ENCODE measurements around the gene RUNX3. TPM values are rescaled to one million over a fixed set of nuclear protein-coding genes. Genes with fewer than 3 reads are reported as not detected.
"Not testable (repeated sequence)": the region's sequence is repeated elsewhere in the genome, so short reads cannot be mapped to it uniquely, and the experiment has no call there.

Gene RUNX3
- total RNA-seq, 1 experiment from 2014 or later, result 3.7 TPM

GRCh38 chr1:24908591-24909259, 21.4 kb downstream of the RUNX3 start:
- ChIA-PET POLR2A (ENCODE audit: unreplicated experiment) (no interaction called here), CTCF (interaction anchor here (0.6 kb wide), 1 partner anchor 22 kb away, joined by 6 read pairs; no protein-coding TSS in a partner anchor)
- no peak overlapping the region for H2AFZ ChIP-seq (ENCODE audit: low read length)
- no peaks in the 10 kb centered on the region for H4K20me1 ChIP-seq (ENCODE audit: low read length)
- H3K79me2 ChIP-seq (ENCODE audit: low read length), result no peaks in the 10 kb centered on the region
- no peaks in the 10 kb centered on the region for H3K9me3 ChIP-seq (ENCODE audit: low read length)
- no peak overlapping the region for H3K27ac ChIP-seq (ENCODE audit: low read length)
- no peaks in the 10 kb centered on the region for H3K27me3 ChIP-seq (ENCODE audit: low read length)
- no peaks in the 10 kb centered on the region for H3K36me3 ChIP-seq (ENCODE audit: low read depth, low read length)
- BruUV-seq (replicated peaks), result no TSS peak
- no peak overlapping the region for H3K4me3 ChIP-seq (ENCODE audit: low read length)
- no peak for ATAC-seq
- intact Hi-C loops (cut with micrococcal nuclease), result no loop called here
- H3K9me2 ChIP-seq (replicated peaks; ENCODE audit: low read length), result no peaks in the 10 kb centered on the region
- TF ChIP-seq EZH2phosphoT487 (IDR thresholded peaks at IDR 0.05; ENCODE audit: borderline replicate concordance, low read length) (no peak), CTCF (conservative IDR thresholded peaks at IDR 0.05; ENCODE audit: low read depth, low read length) (no peak), EZH2 (IDR thresholded peaks at IDR 0.05; ENCODE audit: low read length, unreplicated experiment) (no peak)
- H3K9ac ChIP-seq (ENCODE audit: low read length), result no peak overlapping the region
- H3F3A ChIP-seq (ENCODE audit: low read length, unreplicated experiment), result no peaks in the 10 kb centered on the region
- H3K4me2 ChIP-seq (ENCODE audit: low read length), result no peak overlapping the region
- no peaks in the 10 kb centered on the region for H3K4me1 ChIP-seq (ENCODE audit: insufficient read depth, low read length)
- DNase-seq, result no peak

DNA sequence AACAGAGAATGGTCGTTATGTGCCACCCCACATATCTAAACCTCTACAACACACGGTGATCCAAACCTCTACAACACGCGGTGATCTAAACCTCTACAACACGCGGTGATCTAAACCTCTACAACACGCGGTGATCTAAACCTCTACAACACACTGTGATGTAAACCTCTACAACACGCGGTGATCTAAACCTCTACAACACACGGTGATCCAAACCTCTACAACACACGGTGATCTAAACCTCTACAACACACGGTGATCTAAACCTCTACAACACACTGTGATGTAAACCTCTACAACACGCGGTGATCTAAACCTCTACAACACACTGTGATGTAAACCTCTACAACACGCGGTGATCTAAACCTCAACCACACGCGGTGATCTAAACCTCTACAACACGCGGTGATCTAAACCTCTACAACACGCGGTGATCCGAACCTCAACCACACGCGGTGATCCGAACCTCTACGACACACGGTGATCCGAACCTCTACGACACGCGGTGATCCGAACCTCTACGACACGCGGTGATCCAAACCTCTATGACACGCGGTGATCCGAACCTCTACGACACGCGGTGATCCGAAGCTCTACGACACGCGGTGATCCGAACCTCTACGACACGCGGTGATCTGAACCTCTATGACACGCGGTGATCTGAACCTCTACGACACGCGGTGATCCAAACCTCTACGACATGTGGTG, 22.3 kb downstream of the RUNX3 start:
- H3K9me3 ChIP-seq (ENCODE audit: low read length); H3K36me3 ChIP-seq (ENCODE audit: low read depth, low read length); H3K4me3 ChIP-seq (ENCODE audit: low read length); H3K27me3 ChIP-seq (ENCODE audit: low read length); H3K9me2 ChIP-seq (replicated peaks; ENCODE audit: low read length); H3K4me2 ChIP-seq (ENCODE audit: low read length); ATAC-seq; H3K27ac ChIP-seq (ENCODE audit: low read length); H2AFZ ChIP-seq (ENCODE audit: low read length); intact Hi-C loops (cut with micrococcal nuclease); H3K9ac ChIP-seq (ENCODE audit: low read length); H3K79me2 ChIP-seq (ENCODE audit: low read length); DNase-seq; BruUV-seq (replicated peaks); H3F3A ChIP-seq (ENCODE audit: low read length, unreplicated experiment); POLR2A ChIA-PET (ENCODE audit: unreplicated experiment); H4K20me1 ChIP-seq (ENCODE audit: low read length); H3K4me1 ChIP-seq (ENCODE audit: insufficient read depth, low read length): not testable (repeated sequence)
- CTCF ChIA-PET, result interaction anchor here (0.6 kb wide), 1 partner anchor 380 kb away, joined by 3 read pairs; no protein-coding TSS in a partner anchor

DNA sequence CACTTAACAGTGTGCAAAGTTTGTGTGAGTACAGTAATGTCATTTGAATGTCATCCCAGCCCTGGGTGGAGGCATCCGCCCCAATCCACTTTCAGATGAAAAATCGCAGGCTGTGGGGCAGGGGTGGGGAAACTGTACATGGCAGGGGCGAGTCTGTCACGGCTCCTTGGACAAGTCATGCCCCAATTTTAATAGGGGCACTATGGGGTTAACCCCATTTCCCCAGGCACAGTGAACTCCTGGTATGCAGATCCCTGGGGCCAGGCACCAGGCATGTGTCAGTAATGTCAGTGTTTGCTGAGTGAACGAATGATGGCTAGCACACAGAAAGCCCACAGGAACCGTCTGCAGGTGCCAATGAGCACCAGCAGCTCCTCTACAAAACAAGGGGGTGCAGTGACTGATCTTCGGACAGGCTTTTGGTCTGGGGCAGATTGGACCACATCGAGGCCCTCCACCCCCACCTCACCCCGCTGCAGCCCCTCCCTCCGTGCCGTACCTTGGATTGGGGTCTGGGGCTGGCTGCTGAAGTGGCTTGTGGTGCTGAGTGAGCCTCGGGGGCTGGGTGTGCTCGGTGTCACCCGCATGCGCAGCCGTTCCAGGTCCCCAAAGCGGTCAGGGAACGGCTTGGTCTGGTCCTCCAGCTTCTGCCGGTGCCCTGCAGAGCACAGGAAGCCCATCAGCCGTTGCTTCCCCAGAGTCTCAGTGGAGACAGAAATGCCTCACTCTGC, 23.2 kb downstream of the RUNX3 start:
- CTCF ChIA-PET, result no interaction called here
- no peaks in the 10 kb centered on the region for H3K36me3 ChIP-seq (ENCODE audit: low read depth, low read length)
- no TSS peak for BruUV-seq (replicated peaks)
- no peak overlapping the region for H2AFZ ChIP-seq (ENCODE audit: low read length)
- H3F3A ChIP-seq (ENCODE audit: low read length, unreplicated experiment), result no peaks in the 10 kb centered on the region
- no peak overlapping the region for H3K4me3 ChIP-seq (ENCODE audit: low read length)
- no peaks in the 10 kb centered on the region for H3K9me2 ChIP-seq (replicated peaks; ENCODE audit: low read length)
- POLR2A ChIA-PET (ENCODE audit: unreplicated experiment), result no interaction called here
- intact Hi-C loops (cut with micrococcal nuclease), result no loop called here
- H3K4me1 ChIP-seq (ENCODE audit: insufficient read depth, low read length), result no peaks in the 10 kb centered on the region
- ATAC-seq (no peak), DNase-seq (no peak)
- H3K27me3 ChIP-seq (ENCODE audit: low read length), result no peaks in the 10 kb centered on the region
- no peak overlapping the region for H3K9ac ChIP-seq (ENCODE audit: low read length)
- H3K27ac ChIP-seq (ENCODE audit: low read length), result no peak overlapping the region
- no peaks in the 10 kb centered on the region for H4K20me1 ChIP-seq (ENCODE audit: low read length)
- no peak overlapping the region for H3K4me2 ChIP-seq (ENCODE audit: low read length)
- H3K9me3 ChIP-seq (ENCODE audit: low read length), result no peaks in the 10 kb centered on the region
- no peaks in the 10 kb centered on the region for H3K79me2 ChIP-seq (ENCODE audit: low read length)
- no peak for TF ChIP-seq CTCF (conservative IDR thresholded peaks at IDR 0.05; ENCODE audit: low read depth, low read length)
- TF ChIP-seq EZH2 (IDR thresholded peaks at IDR 0.05; ENCODE audit: low read length, unreplicated experiment), result no peak
